Caco-2 (cell line): ENCODE data around the gene SDR39U1. TPM values are rescaled to one million over a fixed set of nuclear protein-coding genes. Genes with fewer than 3 reads are reported as not detected.
A peak's percentile ranks its signal among the peaks of the same experiment; 100 is the strongest.
"Not testable (repeated sequence)": the region's sequence is repeated elsewhere in the genome, so short reads cannot be mapped to it uniquely, and the experiment has no call there.

Experiments used
- BruUV-seq: library from RNA; stranded (reverse); fragments of 400-500 nt; replicated peaks from 2 replicates; lab custom pipeline; 2021; lab: Mats Ljungman, UMichigan
- CTCF ChIA-PET: fragments of 300-600 bp; sonication (Branson Sonifier 250); formaldehyde crosslinking; loops from one replicate; lab custom pipeline; 2022; ENCODE audit warnings: antibody characterized with exemption; lab: Charles Lee
- POLR2A ChIA-PET: fragments of 300-600 bp; sonication (Branson Sonifier 250); formaldehyde crosslinking; loops from one replicate; lab custom pipeline; 2022; ENCODE audit warnings: antibody characterized with exemption; lab: Charles Lee
- DNase-seq, 2 experiments: peaks; one replicate each; pipeline versions ENCODE4 v3.0.0 to v3.0.0-alpha.2; 2020 to 2022
- H3K27me3 ChIP-seq: replicated peaks from 2 replicates; pipeline ENCODE4 v1.6.0; 2011; ENCODE audit warnings: low read length; ENCODE audit not compliant: control insufficient read depth, insufficient read depth
- H3K36me3 ChIP-seq: 2 replicates; pipeline ENCODE4 v1.5.1; 2011; ENCODE audit warnings: low read length; ENCODE audit not compliant: control insufficient read depth, insufficient read depth
- H3K4me1 ChIP-seq: fragments of 250-450 bp; sonication (Bioruptor Pico); 2 replicates; pipeline ENCODE4 v1.5.1; 2020; ENCODE audit warnings: mild to moderate bottlenecking
- H3K4me3 ChIP-seq: 2 replicates; pipeline ENCODE4 v1.5.1; 2011; ENCODE audit warnings: low read depth, mild to moderate bottlenecking, control low read depth, low read length
- H3K9me3 ChIP-seq: fragments of 250-450 bp; sonication (Bioruptor Pico); 2 replicates; pipeline ENCODE4 v1.5.1; 2020; ENCODE audit warnings: mild to moderate bottlenecking, moderate library complexity
- H3K27ac Mint-ChIP-seq: one replicate; pipeline ENCODE4 v1.8.0; 2022; ENCODE audit warnings: mixed read lengths; ENCODE audit not compliant: unreplicated experiment
- H3K27me3 Mint-ChIP-seq: one replicate; pipeline ENCODE4 v1.8.0; 2022; ENCODE audit warnings: mixed read lengths; ENCODE audit not compliant: insufficient read depth, unreplicated experiment
- H3K36me3 Mint-ChIP-seq: one replicate; pipeline ENCODE4 v1.8.0; 2022; ENCODE audit warnings: mild to moderate bottlenecking, mixed read lengths; ENCODE audit not compliant: insufficient read depth, unreplicated experiment
- H3K4me1 Mint-ChIP-seq: one replicate; pipeline ENCODE4 v1.8.0; 2022; ENCODE audit warnings: low read depth, mixed read lengths; ENCODE audit not compliant: unreplicated experiment
- H3K4me3 Mint-ChIP-seq: one replicate; pipeline ENCODE4 v1.8.0; 2022; ENCODE audit warnings: mild to moderate bottlenecking, moderate library complexity, mixed read lengths; ENCODE audit not compliant: unreplicated experiment
- H3K9me3 Mint-ChIP-seq: one replicate; pipeline ENCODE4 v1.8.0; 2022; ENCODE audit warnings: mixed read lengths; ENCODE audit not compliant: unreplicated experiment
- CTCF ChIP-seq, 2 experiments: fragments of 200-600 bp in 1 of 2; IDR thresholded peaks; 1 replicate in 1 of 2; 2 replicates in 1 of 2; pipeline versions ENCODE4 v1.5.1 to v1.8.0; 2011 to 2022; ENCODE audit warnings: antibody characterized with exemption in 1 of 2, control low read depth in 1 of 2, inconsistent platforms in 1 of 2, low read depth in 1 of 2, low read length in 1 of 2, mild to moderate bottlenecking in 1 of 2, moderate library complexity in 1 of 2; ENCODE audit not compliant: insufficient read depth in 1 of 2, severe bottlenecking in 1 of 2, unreplicated experiment in 1 of 2
- intact Hi-C: fragments of 100-400 bp; cut with micrococcal nuclease; formaldehyde crosslinking; loops from one replicate; pipeline ENCODE4 v1.10.0; 2022; ENCODE audit not compliant: unreplicated experiment
- total RNA-seq: library from RNA; stranded (reverse); gene quantifications from 2 replicates; pipeline ENCODE4 v1.2.3, GENCODE V29; 2022

SDR39U1 gene
- total RNA-seq, 1 experiment from 2014 or later: 44.1 TPM

GRCh38 chr14:24456980-24457379 lies 14.4 kb upstream of the SDR39U1 start:
- intact Hi-C loops: no loop called here
- Histone ChIP-seq H3K4me1 (no peaks in the 10 kb centered on the region), H3K9me3 (no peaks in the 10 kb centered on the region; the same call in none of the 2 replicates), H3K36me3 (no peaks in the 10 kb centered on the region), H3K27me3 (no peaks in the 10 kb centered on the region), H3K4me3 (no peak overlapping the region)
- Mint-ChIP-seq H3K27ac (no peak overlapping the region), H3K4me1 (no peaks in the 10 kb centered on the region), H3K4me3 (no peak overlapping the region), H3K27me3 (no peaks in the 10 kb centered on the region), H3K36me3 (no peaks in the 10 kb centered on the region), H3K9me3 (peaks cover 20% of the 10 kb centered on the region)
- ChIA-PET POLR2A (no interaction called here), CTCF (no interaction called here)
- no peak for TF ChIP-seq CTCF (IDR thresholded peaks at IDR 0.05; ENCODE audit: insufficient read depth in 1 of 2, low read depth in 1 of 2, low read length in 1 of 2, severe bottlenecking in 1 of 2, unreplicated experiment in 1 of 2)
- DNase-seq: no peak
- BruUV-seq: no TSS peak

- peaks cover 20% of the 10 kb centered on the region for H3K9me3 Mint-ChIP-seq
- H3K27me3 ChIP-seq, DNase-seq, CTCF ChIA-PET, H3K27me3 Mint-ChIP-seq, POLR2A ChIA-PET, H3K4me3 ChIP-seq, H3K4me3 Mint-ChIP-seq, intact Hi-C loops, BruUV-seq, H3K4me1 Mint-ChIP-seq, H3K36me3 ChIP-seq, H3K4me1 ChIP-seq, H3K27ac Mint-ChIP-seq, H3K36me3 Mint-ChIP-seq, H3K9me3 ChIP-seq: not testable (repeated sequence)
Measured at GRCh38 chr14:24450828-24451227, 8.3 kb upstream of the SDR39U1 start.

- no peaks in the 10 kb centered on the region for H3K27me3 Mint-ChIP-seq
- CTCF ChIA-PET: interaction anchor here (0.9 kb wide), 1 partner anchor 77 kb away, joined by 3 read pairs; no protein-coding TSS in a partner anchor
- H3K36me3 Mint-ChIP-seq: peaks cover 35% of the 10 kb centered on the region
Measured at GRCh38 chr14:24443053-24443665, 583 bp upstream of the SDR39U1 start.

More at GRCh38 chr14:24443053-24443665, 583 bp upstream of the SDR39U1 start:
- peak overlapping the region; percentile 41 for H3K4me3 ChIP-seq
- POLR2A ChIA-PET: no interaction called here
- TF ChIP-seq CTCF (IDR thresholded peaks at IDR 0.05; ENCODE audit: insufficient read depth in 1 of 2, low read depth in 1 of 2, low read length in 1 of 2, severe bottlenecking in 1 of 2, unreplicated experiment in 1 of 2): no peak
- H3K27me3 ChIP-seq: no peaks in the 10 kb centered on the region
- no peak for DNase-seq
- intact Hi-C loops: no loop called here
- Mint-ChIP-seq H3K9me3 (no peaks in the 10 kb centered on the region), H3K4me3 (peak overlapping the region; percentile 81), H3K4me1 (peaks cover 8% of the 10 kb centered on the region), H3K27ac (peak overlapping the region; percentile 94)
- H3K4me1 ChIP-seq: no peaks in the 10 kb centered on the region; the same call in 1 of the 2 replicates
- H3K36me3 ChIP-seq: no peaks in the 10 kb centered on the region; the same call in none of the 2 replicates
- no peaks in the 10 kb centered on the region for H3K9me3 ChIP-seq
- TSS peak; percentile 87 for BruUV-seq
